Measurements from ENCODE around the gene RFX4. TPM values are rescaled to one million over a fixed set of nuclear protein-coding genes. Genes with fewer than 3 reads are reported as not detected.

The RFX4 gene
- total and polyA plus RNA-seq, 2 donors (not counting 3 experiments of a cell fraction or from before 2014, with no cell fraction given), result not detected

GRCh38 chr12:106719879-106720278, 137.1 kb downstream of the RFX4 start:
- H3K36me3 ChIP-seq (ENCODE audit: control insufficient read depth in 2 of 2, extremely low read depth in 1 of 2, insufficient read depth in 2 of 2, low read length in 2 of 2), result no peaks in the 10 kb centered on the region
- peaks cover 5 to 7% of the 10 kb centered on the region in 2 experiments for H3K27me3 ChIP-seq (ENCODE audit: control insufficient read depth in 2 of 2, insufficient read depth in 2 of 2, low read length in 2 of 2)
- no peak overlapping the region for H3K4me3 ChIP-seq (replicated peaks in 1 of 3; ENCODE audit: insufficient read depth in 1 of 3, low read depth in 1 of 3, low read length in 3 of 3)
- no peak overlapping the region for H3K9ac ChIP-seq (replicated peaks; ENCODE audit: extremely low read depth, insufficient read depth, low read length)
- H4K20me1 ChIP-seq (replicated peaks; ENCODE audit: control insufficient read depth, extremely low read depth, insufficient read depth, low read length), result no peaks in the 10 kb centered on the region
- no peak overlapping the region for H2AFZ ChIP-seq (ENCODE audit: low read depth, low read length)
- intact Hi-C loops (cut with micrococcal nuclease), result no loop called here
- dilution Hi-C loops (cut with MboI; ENCODE audit: extremely low pct_ligation_motif_present, low sequenced_read_pairs), result no loop called here
- H3K4me2 ChIP-seq (ENCODE audit: insufficient read depth, low read length), result no peak overlapping the region
- ChIA-PET POLR2A (no interaction called here), CTCF (no interaction called here)
- H3K79me2 ChIP-seq (ENCODE audit: control insufficient read depth, insufficient read depth, low read length), result no peaks in the 10 kb centered on the region
- FAIRE-seq, result no peak
- no peak overlapping the region for H3K27ac ChIP-seq (ENCODE audit: insufficient read depth, low read depth, low read length)
- no peak for DNase-seq (ENCODE audit: low read depth, low spot score)
- no peaks in the 10 kb centered on the region for H3K4me1 ChIP-seq (ENCODE audit: control insufficient read depth, extremely low read depth, insufficient read depth, low read length)
- no TSS peak for BruUV-seq (replicated peaks)
- TF ChIP-seq GATA2 (IDR thresholded peaks at IDR 0.05; ENCODE audit: insufficient read depth, insufficient read length, low read depth, low read length) (no peak), EZH2 (IDR thresholded peaks at IDR 0.05; ENCODE audit: borderline replicate concordance, low read depth, low read length, severe bottlenecking) (no peak), CTCF (IDR thresholded peaks at IDR 0.05; ENCODE audit: extremely low read depth in 1 of 2, insufficient read depth in 1 of 2, low read depth in 1 of 2, low read length in 2 of 2) (no peak), FOS (IDR thresholded peaks at IDR 0.05; ENCODE audit: borderline replicate concordance, insufficient read depth, low read length) (no peak), POLR2A (IDR thresholded peaks at IDR 0.05; ENCODE audit: low read depth, low read length) (no peak), POLR2AphosphoS5 (IDR thresholded peaks at IDR 0.05; ENCODE audit: insufficient read depth, low read depth, low read length) (no peak), MYC (IDR thresholded peaks at IDR 0.05; ENCODE audit: low read depth, low read length) (no peak), JUN (IDR thresholded peaks at IDR 0.05; ENCODE audit: borderline replicate concordance, insufficient read depth, insufficient read length, low read depth) (no peak), MAX (IDR thresholded peaks at IDR 0.05; ENCODE audit: insufficient read depth, insufficient read length) (no peak)
- H3K9me3 ChIP-seq (replicated peaks; ENCODE audit: control insufficient read depth, insufficient read depth, low read length), result no peaks in the 10 kb centered on the region
- H3K9me1 ChIP-seq (replicated peaks; ENCODE audit: control insufficient read depth, extremely low read depth, insufficient read depth, low read length), result no peaks in the 10 kb centered on the region

Data from endothelial cell of umbilical vein (primary cell).